Tibial nerve (tissue), 4 donors: ENCODE results near the gene KIF12. TPM values are rescaled to one million over a fixed set of nuclear protein-coding genes. Genes with fewer than 3 reads are reported as not detected.

ENCODE experiments used
- DNase-seq, 2 donors: peaks; one replicate each; pipeline ENCODE4 v3.0.0-alpha.2; 2019; ENCODE audit warnings: low spot score in 2 of 2
- H3K27ac ChIP-seq, 4 donors: fragments of 200-600 bp; sonication (generic) in 3 of 4; one replicate each; pipeline ENCODE4 v1.5.1; 2017 to 2019; ENCODE audit warnings: mild to moderate bottlenecking in 1 of 4
- H3K27me3 ChIP-seq, 2 donors: fragments of 200-600 bp; sonication (generic) in 1 of 2; one replicate each; pipeline versions ENCODE4 v1.5.1 to v1.6.0; 2017 to 2019
- H3K36me3 ChIP-seq, 3 donors: fragments of 200-600 bp; sonication (generic); one replicate each; pipeline ENCODE4 v1.5.1; 2018 to 2019
- H3K4me1 ChIP-seq, 4 donors: fragments of 200-600 bp; sonication (generic) in 3 of 4; one replicate each; pipeline ENCODE4 v1.5.1; 2017 to 2019
- H3K4me3 ChIP-seq, 4 donors: fragments of 200-600 bp; sonication (generic) in 3 of 4; one replicate each; pipeline ENCODE4 v1.5.1; 2017 to 2019; ENCODE audit warnings: mild to moderate bottlenecking in 1 of 4, moderate library complexity in 1 of 4
- H3K9me3 ChIP-seq, 4 donors: fragments of 200-600 bp; sonication (generic) in 3 of 4; one replicate each; pipeline ENCODE4 v1.5.1; 2017 to 2019
- CTCF ChIP-seq, 5 experiments: fragments of 200-600 bp in 3 of 5; fragments of 450-650 bp in 2 of 5; sonication (generic) in 3 of 5; IDR thresholded peaks; one replicate each; pipeline ENCODE4 v1.5.1; 2016 to 2019; ENCODE audit warnings: antibody characterized with exemption in 5 of 5, mild to moderate bottlenecking in 3 of 5, moderate library complexity in 2 of 5
- EP300 ChIP-seq, 2 donors: sonication (generic); formaldehyde crosslinking; IDR thresholded peaks; one replicate each; pipeline ENCODE4 v1.6.1; 2017; ENCODE audit warnings: antibody characterized with exemption in 2 of 2, mild to moderate bottlenecking in 1 of 2
- POLR2A ChIP-seq, 2 donors: fragments of 450-650 bp; IDR thresholded peaks; one replicate each; pipeline ENCODE4 v1.6.1; 2017; ENCODE audit warnings: antibody characterized with exemption in 2 of 2, mild to moderate bottlenecking in 2 of 2, moderate library complexity in 2 of 2
- WGBS, 2 donors: methylation state at CpG; one replicate each; pipeline ENCODE4 v1.1.5; 2018; 5-methylcytosine and 5-hydroxymethylcytosine counted together
- total RNA-seq, 4 donors: library from RNA; depleted of rRNA; stranded (reverse); fragments of >200 nt; gene quantifications; one replicate each; pipeline ENCODE4 v1.1.0, GENCODE V29; 2016

The KIF12 gene
- total RNA-seq, 4 donors from 2014 or later, result not detected

GRCh38 chr9:114140401-114140800 is 41.3 kb upstream of the KIF12 start:
- TF ChIP-seq POLR2A (IDR thresholded peaks at IDR 0.05), result no peak
- Histone ChIP-seq H3K27me3 (no peaks in the 10 kb centered on the region), H3K9me3 (no peaks in the 10 kb centered on the region), H3K4me1 (peaks cover 0 to 30% (median 0%) of the 10 kb centered on the region in 4 donors), H3K36me3 (no peaks in the 10 kb centered on the region), H3K4me3 (no peak overlapping the region), H3K27ac (no peak overlapping the region)
- no peak for DNase-seq
- 95% methylated on average over 2 of the region's 2 CpGs for WGBS, 2 donors

GRCh38 chr9:114139071-114139470 is 40.0 kb upstream of the KIF12 start:
- H3K4me3 ChIP-seq, result no peak overlapping the region
- no peaks in the 10 kb centered on the region for H3K27me3 ChIP-seq
- no peak for DNase-seq
- H3K27ac ChIP-seq, result peak overlapping the region in 2 of 4 donors; percentile 42 to 60
- H3K36me3 ChIP-seq, result no peaks in the 10 kb centered on the region
- no peaks in the 10 kb centered on the region for H3K9me3 ChIP-seq
- peaks cover 0 to 30% (median 0%) of the 10 kb centered on the region in 4 donors for H3K4me1 ChIP-seq
- WGBS, 2 donors, result 69 to 83% methylated on average over 5 of the region's 5 CpGs
- TF ChIP-seq POLR2A (IDR thresholded peaks at IDR 0.05) (no peak), CTCF (IDR thresholded peaks at IDR 0.05) (no peak), EP300 (IDR thresholded peaks at IDR 0.05) (no peak)

- TF ChIP-seq EP300 (IDR thresholded peaks at IDR 0.05) (peak in 1 of 2 donors; percentile 80), POLR2A (IDR thresholded peaks at IDR 0.05) (no peak)
- Histone ChIP-seq H3K4me3 (no peak overlapping the region), H3K4me1 (peaks cover 0 to 30% (median 0%) of the 10 kb centered on the region in 4 donors), H3K27me3 (no peaks in the 10 kb centered on the region), H3K9me3 (no peaks in the 10 kb centered on the region), H3K36me3 (no peaks in the 10 kb centered on the region), H3K27ac (peak overlapping the region in 2 of 4 donors; percentile 31 to 60)
- 60 to 61% methylated on average over 8 of the region's 8 CpGs for WGBS, 2 donors
- DNase-seq, result peak in 1 of 2 donors; percentile 53
Measured at GRCh38 chr9:114138552-114138971, 39.5 kb upstream of the KIF12 start.

- TF ChIP-seq EP300 (IDR thresholded peaks at IDR 0.05) (no peak), POLR2A (IDR thresholded peaks at IDR 0.05) (no peak), CTCF (IDR thresholded peaks at IDR 0.05) (no peak)
- Histone ChIP-seq H3K9me3 (no peaks in the 10 kb centered on the region), H3K27ac (peak overlapping the region in 1 of 4 donors; percentile 31), H3K36me3 (no peaks in the 10 kb centered on the region), H3K27me3 (no peaks in the 10 kb centered on the region), H3K4me1 (peaks cover 0 to 30% (median 0%) of the 10 kb centered on the region in 4 donors), H3K4me3 (no peak overlapping the region)
- 92 to 94% methylated on average over 6 of the region's 6 CpGs for WGBS, 2 donors
- DNase-seq, result no peak
Measured at GRCh38 chr9:114137831-114138230, 38.7 kb upstream of the KIF12 start.

GRCh38 chr9:114134827-114135396 is 35.8 kb upstream of the KIF12 start:
- Histone ChIP-seq H3K4me1 (peaks cover 0 to 13% (median 0%) of the 10 kb centered on the region in 4 donors), H3K36me3 (no peaks in the 10 kb centered on the region), H3K27me3 (no peaks in the 10 kb centered on the region), H3K27ac (no peak overlapping the region), H3K9me3 (no peaks in the 10 kb centered on the region), H3K4me3 (no peak overlapping the region)
- DNase-seq, result no peak
- TF ChIP-seq POLR2A (IDR thresholded peaks at IDR 0.05) (no peak), CTCF (IDR thresholded peaks at IDR 0.05) (no peak), EP300 (IDR thresholded peaks at IDR 0.05) (no peak)
- WGBS, 2 donors, result 71 to 72% methylated on average over 3 to 5 of the region's 5 CpGs

GRCh38 chr9:114132550-114132918 is 33.4 kb upstream of the KIF12 start:
- no peak overlapping the region for H3K4me3 ChIP-seq

More at GRCh38 chr9:114132550-114132918, 33.4 kb upstream of the KIF12 start:
- WGBS, 2 donors, result 94% methylated on average over 7 of the region's 7 CpGs
- Histone ChIP-seq H3K27me3 (no peaks in the 10 kb centered on the region), H3K36me3 (no peaks in the 10 kb centered on the region), H3K9me3 (peaks cover 0 to 7% (median 0%) of the 10 kb centered on the region in 4 donors), H3K27ac (no peak overlapping the region), H3K4me1 (no peaks in the 10 kb centered on the region)
- TF ChIP-seq CTCF (IDR thresholded peaks at IDR 0.05) (no peak), EP300 (IDR thresholded peaks at IDR 0.05) (no peak), POLR2A (IDR thresholded peaks at IDR 0.05) (no peak)
- DNase-seq, result no peak
